Esophagus squamous epithelium (tissue), 4 donors: ENCODE results near the gene KIF2B.

Experiments used
- POLR2A ChIP-seq, 4 donors: fragments of 450-650 bp; IDR thresholded peaks; one replicate each; pipeline ENCODE4 v1.6.1; 2017; ENCODE audit warnings: antibody characterized with exemption in 4 of 4, mild to moderate bottlenecking in 4 of 4, moderate library complexity in 3 of 4
- TF ChIP-seq, protein P1 (sequence below), 6 experiments: fragments of 450-650 bp in 4 of 6; fragments of 200-600 bp in 2 of 6; sonication (generic) in 2 of 6; IDR thresholded peaks; one replicate each; pipeline ENCODE4 v1.5.1; 2016 to 2019; ENCODE audit warnings: antibody characterized with exemption in 6 of 6, mild to moderate bottlenecking in 4 of 6, moderate library complexity in 4 of 6

- TF ChIP-seq, protein P1, sequence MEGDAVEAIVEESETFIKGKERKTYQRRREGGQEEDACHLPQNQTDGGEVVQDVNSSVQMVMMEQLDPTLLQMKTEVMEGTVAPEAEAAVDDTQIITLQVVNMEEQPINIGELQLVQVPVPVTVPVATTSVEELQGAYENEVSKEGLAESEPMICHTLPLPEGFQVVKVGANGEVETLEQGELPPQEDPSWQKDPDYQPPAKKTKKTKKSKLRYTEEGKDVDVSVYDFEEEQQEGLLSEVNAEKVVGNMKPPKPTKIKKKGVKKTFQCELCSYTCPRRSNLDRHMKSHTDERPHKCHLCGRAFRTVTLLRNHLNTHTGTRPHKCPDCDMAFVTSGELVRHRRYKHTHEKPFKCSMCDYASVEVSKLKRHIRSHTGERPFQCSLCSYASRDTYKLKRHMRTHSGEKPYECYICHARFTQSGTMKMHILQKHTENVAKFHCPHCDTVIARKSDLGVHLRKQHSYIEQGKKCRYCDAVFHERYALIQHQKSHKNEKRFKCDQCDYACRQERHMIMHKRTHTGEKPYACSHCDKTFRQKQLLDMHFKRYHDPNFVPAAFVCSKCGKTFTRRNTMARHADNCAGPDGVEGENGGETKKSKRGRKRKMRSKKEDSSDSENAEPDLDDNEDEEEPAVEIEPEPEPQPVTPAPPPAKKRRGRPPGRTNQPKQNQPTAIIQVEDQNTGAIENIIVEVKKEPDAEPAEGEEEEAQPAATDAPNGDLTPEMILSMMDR (IDR thresholded peaks at IDR 0.05): no peak
- no peak for TF ChIP-seq POLR2A (IDR thresholded peaks at IDR 0.05)
Observed at GRCh38 chr17:53780320-53780719, 42.4 kb upstream of the KIF2B start.
